GM12892 (cell line): ENCODE data around the gene IGSF5.

Experiments
- DNase-seq: peaks from one replicate; pipeline ENCODE4 v3.0.0; 2011; ENCODE audit not compliant: insufficient read length
- FAIRE-seq: peaks from 2 replicates; lab custom pipeline; 2011; peaks lifted over from hg19 to GRCh38; lab: Jason Lieb, UNC
- POLR2A ChIP-seq: IDR thresholded peaks from 2 replicates; pipeline ENCODE4 v1.6.1; 2011; ENCODE audit warnings: low read depth, low read length, control low read depth
- POLR2AphosphoS5 ChIP-seq: IDR thresholded peaks from 2 replicates; pipeline ENCODE4 v1.6.1; 2011; ENCODE audit warnings: low read depth, low read length, control low read depth
- TAF1 ChIP-seq: IDR thresholded peaks from 2 replicates; pipeline ENCODE4 v1.6.1; 2011; ENCODE audit warnings: low read depth, mild to moderate bottlenecking, control low read depth, low read length, borderline replicate concordance

IGSF5 gene

DNA sequence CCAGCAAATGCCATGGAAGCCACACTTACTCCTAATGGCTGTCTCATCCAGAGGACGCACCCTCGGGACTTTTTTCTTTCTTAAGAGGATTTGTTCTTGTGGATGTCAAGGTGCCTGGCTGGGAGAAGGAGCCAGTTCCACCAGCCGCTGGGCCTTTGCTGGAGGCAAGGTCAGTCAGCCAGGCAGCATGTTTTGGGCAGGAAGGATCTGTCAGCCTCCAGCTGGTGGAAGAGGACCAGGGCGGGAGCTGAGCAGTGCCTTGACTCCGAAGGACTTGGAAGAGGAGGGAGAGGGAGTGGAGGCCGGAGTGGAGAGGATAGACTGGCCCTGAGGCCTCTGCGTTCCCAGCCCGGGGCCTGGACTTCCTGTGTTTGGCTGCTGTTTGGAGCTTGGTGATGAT, 5.7 kb downstream of the IGSF5 start:
- FAIRE-seq = no peak

DNA sequence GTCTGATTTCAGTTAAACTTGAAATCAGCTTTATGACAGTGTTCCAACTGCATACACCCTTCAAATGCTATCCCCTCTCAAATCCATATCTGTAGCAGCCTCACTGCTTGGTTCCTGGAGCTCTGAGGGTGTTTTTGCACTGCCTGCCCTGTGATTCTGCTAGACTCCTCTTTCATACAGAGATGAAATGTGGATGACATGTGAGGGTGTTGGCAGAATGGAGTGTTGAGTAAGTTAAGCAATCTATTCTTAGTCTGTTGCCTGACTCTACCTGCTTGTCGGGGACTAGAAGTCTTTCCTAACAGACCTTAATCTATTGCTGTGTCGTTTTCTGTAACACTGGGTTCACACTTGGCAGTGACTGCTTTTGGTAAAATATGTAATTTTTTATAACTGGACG, 9.8 kb downstream of the IGSF5 start:
- no peak for FAIRE-seq
- no peak for DNase-seq
- TF ChIP-seq POLR2A (no peak), POLR2AphosphoS5 (no peak), TAF1 (no peak)

More for the DNA sequence above, 5.7 kb downstream of the IGSF5 start:
- no peak for DNase-seq
- no peak for TF ChIP-seq POLR2AphosphoS5
- TF ChIP-seq TAF1 = no peak
- no peak for TF ChIP-seq POLR2A

GRCh38 chr21:39756285-39756684, 11.3 kb downstream of the IGSF5 start:
- FAIRE-seq (no peak), DNase-seq (no peak)
- no peak for TF ChIP-seq POLR2AphosphoS5
- TF ChIP-seq POLR2A = no peak
- TF ChIP-seq TAF1 = no peak

DNA sequence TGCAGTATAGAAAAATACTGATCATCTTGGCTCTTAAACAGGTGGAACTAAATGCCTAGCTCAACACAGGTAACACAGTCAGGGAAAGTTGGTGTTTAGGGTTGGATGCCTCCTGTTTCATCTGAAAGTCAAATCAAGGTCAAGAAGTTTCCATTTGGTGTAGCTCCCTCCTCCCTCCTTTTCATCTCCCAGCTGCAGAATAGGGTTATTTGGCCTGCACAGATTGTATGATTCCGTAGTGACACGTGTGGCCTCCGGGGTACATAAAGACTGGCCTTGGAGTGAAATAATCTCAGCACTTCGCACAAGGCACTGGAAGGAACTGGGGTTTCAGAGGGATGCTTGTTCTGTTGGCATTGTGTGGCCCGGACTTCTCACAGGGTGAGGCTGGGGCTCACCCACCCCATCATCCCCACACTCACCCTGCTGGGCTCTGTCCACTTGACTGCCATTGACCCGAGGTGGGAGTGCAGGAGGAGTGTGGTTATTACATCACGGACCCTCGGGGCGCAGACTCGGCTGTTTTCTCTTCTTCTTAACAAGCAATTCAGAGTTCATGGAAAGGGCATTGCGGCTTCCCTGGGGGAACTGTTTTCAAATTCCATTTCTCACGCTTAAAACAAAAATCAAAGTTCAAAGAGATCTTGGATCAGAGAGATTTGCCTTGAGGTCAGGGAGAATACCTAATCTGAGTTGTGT, 18.4 kb downstream of the IGSF5 start:
- DNase-seq (no peak), FAIRE-seq (no peak)
- TF ChIP-seq TAF1 (no peak), POLR2AphosphoS5 (no peak), POLR2A (no peak)

GRCh38 chr21:39774227-39774626, 29.2 kb downstream of the IGSF5 start:
- no peak for FAIRE-seq
- TF ChIP-seq TAF1 (no peak), POLR2A (no peak), POLR2AphosphoS5 (no peak)
- no peak for DNase-seq

GRCh38 chr21:39775816-39776215, 30.8 kb downstream of the IGSF5 start:
- FAIRE-seq (no peak), DNase-seq (no peak)
- TF ChIP-seq POLR2A (no peak), TAF1 (no peak), POLR2AphosphoS5 (no peak)

DNA sequence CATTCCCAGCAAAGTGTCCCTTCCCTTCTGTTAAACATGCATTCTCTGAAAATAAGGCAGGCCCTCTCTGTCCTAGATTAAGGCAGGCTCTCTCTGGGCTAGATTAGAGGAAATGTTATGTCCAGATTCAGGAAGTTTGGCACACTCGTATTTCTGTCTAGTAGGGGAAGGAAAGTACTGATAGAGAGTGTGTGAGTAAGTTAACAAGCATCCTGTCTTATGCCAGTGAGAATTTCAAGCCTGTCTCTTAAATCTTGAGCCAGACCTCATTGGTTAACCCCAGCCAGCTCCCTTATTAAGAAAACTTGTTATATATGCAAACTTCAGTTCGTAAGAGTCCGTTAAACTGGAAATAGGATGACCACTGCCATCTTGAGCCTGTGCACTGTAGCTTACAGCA, 31.6 kb downstream of the IGSF5 start:
- DNase-seq (no peak), FAIRE-seq (no peak)
- TF ChIP-seq POLR2AphosphoS5 (no peak), POLR2A (no peak), TAF1 (no peak)

- DNase-seq = no peak
- no peak for FAIRE-seq
- no peak for TF ChIP-seq POLR2A
- TF ChIP-seq TAF1 = no peak
- no peak for TF ChIP-seq POLR2AphosphoS5
Measured at GRCh38 chr21:39781331-39781730, 36.3 kb downstream of the IGSF5 start.

GRCh38 chr21:39788383-39788782, 43.4 kb downstream of the IGSF5 start:
- TF ChIP-seq POLR2A = no peak
- no peak for TF ChIP-seq TAF1
- no peak for TF ChIP-seq POLR2AphosphoS5
- FAIRE-seq (no peak), DNase-seq (no peak)

GRCh38 chr21:39796466-39796865, 51.5 kb downstream of the IGSF5 start:
- DNase-seq = no peak
- no peak for TF ChIP-seq POLR2AphosphoS5
- TF ChIP-seq POLR2A = no peak
- TF ChIP-seq TAF1 = no peak
- FAIRE-seq = no peak

DNA sequence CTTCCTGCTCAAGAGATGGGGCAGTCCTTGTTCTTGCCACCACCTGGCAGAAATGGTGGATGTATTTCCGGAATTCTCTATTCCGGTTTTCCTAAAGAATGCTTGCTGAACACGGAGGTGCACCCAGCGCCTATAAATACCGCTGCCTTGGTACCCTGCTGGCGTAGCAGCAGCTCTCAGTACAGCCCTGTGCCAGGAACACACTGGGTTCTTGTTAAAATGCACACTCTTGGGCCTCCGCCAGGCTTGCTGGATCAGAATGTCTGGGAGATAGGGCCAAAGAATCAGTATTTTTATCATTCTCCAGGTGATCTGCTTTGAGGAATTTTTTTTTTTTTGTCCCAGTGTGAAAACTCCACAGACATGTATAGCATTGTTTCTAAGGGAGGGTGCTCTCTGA, 54.2 kb downstream of the IGSF5 start:
- FAIRE-seq (no peak), DNase-seq (no peak)
- no peak for TF ChIP-seq TAF1
- no peak for TF ChIP-seq POLR2A
- TF ChIP-seq POLR2AphosphoS5 = no peak

GRCh38 chr21:39800311-39800710, 55.3 kb downstream of the IGSF5 start:
- no peak for TF ChIP-seq POLR2AphosphoS5
- TF ChIP-seq POLR2A = no peak
- no peak for TF ChIP-seq TAF1
- DNase-seq (no peak), FAIRE-seq (no peak)

GRCh38 chr21:39802217-39802616, 57.2 kb downstream of the IGSF5 start:
- TF ChIP-seq POLR2AphosphoS5 (no peak), TAF1 (no peak), POLR2A (no peak)
- DNase-seq (no peak), FAIRE-seq (no peak)

- DNase-seq (no peak), FAIRE-seq (no peak)
- TF ChIP-seq POLR2A (no peak), POLR2AphosphoS5 (no peak)
Measured at GRCh38 chr21:39803393-39803792, 58.4 kb downstream of the IGSF5 start.
